HEK293 (cell line): ENCODE measurements around the gene AGTPBP1.

ENCODE experiments used
- ZFP37 ChIP-seq: fragments of 450-650 bp; formaldehyde crosslinking; IDR thresholded peaks from 2 replicates; pipeline ENCODE4 v1.5.1; 2016; ENCODE audit warnings: missing biosample characterization, missing genetic modification characterization
- ZNF324 ChIP-seq: fragments of 450-650 bp; formaldehyde crosslinking; IDR thresholded peaks from 2 replicates; pipeline ENCODE4 v1.5.1; 2016; ENCODE audit warnings: missing biosample characterization, missing genetic modification characterization
- ZNF555 ChIP-seq: fragments of 450-650 bp; formaldehyde crosslinking; conservative IDR thresholded peaks from 2 replicates; pipeline ENCODE4 v1.5.1; 2017; ENCODE audit warnings: missing biosample characterization, mild to moderate bottlenecking, missing genetic modification characterization, inconsistent platforms
- TF ChIP-seq, protein P1 (sequence below): fragments of 450-650 bp; formaldehyde crosslinking; IDR thresholded peaks from 2 replicates; pipeline ENCODE4 v1.5.1; 2016; ENCODE audit warnings: missing biosample characterization, missing genetic modification characterization

DNA sequence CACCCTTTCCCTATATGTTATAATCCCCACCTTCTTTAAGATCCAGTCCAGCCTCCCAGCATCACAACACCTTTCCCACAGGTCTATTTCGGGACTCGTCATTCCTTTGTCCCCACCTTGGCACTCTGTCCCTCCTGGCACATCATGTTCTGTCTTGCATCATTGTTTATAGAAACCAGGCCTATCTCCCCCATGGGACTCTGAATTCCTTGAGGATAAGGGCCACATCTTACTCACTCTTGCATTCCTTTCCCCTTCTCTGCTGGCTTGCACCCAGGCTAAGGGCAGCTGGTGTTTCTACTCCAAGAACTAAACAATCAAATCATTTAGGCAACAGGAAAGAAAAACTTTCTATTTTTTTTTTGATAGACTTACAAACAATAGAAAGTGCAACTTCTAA is 205.7 kb downstream of the AGTPBP1 start:
- TF ChIP-seq ZNF555 (tag by site-specific recombination) = no peak
- TF ChIP-seq ZNF324 = no peak
- TF ChIP-seq, protein P1, sequence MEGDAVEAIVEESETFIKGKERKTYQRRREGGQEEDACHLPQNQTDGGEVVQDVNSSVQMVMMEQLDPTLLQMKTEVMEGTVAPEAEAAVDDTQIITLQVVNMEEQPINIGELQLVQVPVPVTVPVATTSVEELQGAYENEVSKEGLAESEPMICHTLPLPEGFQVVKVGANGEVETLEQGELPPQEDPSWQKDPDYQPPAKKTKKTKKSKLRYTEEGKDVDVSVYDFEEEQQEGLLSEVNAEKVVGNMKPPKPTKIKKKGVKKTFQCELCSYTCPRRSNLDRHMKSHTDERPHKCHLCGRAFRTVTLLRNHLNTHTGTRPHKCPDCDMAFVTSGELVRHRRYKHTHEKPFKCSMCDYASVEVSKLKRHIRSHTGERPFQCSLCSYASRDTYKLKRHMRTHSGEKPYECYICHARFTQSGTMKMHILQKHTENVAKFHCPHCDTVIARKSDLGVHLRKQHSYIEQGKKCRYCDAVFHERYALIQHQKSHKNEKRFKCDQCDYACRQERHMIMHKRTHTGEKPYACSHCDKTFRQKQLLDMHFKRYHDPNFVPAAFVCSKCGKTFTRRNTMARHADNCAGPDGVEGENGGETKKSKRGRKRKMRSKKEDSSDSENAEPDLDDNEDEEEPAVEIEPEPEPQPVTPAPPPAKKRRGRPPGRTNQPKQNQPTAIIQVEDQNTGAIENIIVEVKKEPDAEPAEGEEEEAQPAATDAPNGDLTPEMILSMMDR (tag by site-specific recombination) = no peak
- TF ChIP-seq ZFP37 (tag by site-specific recombination) = no peak
